ENCODE measurements around the gene RGS8. TPM values are rescaled to one million over a fixed set of nuclear protein-coding genes. Genes with fewer than 3 reads are reported as not detected.

RGS8 gene, protein sequence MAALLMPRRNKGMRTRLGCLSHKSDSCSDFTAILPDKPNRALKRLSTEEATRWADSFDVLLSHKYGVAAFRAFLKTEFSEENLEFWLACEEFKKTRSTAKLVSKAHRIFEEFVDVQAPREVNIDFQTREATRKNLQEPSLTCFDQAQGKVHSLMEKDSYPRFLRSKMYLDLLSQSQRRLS
- not detected in 2 replicates for total RNA-seq

DNA sequence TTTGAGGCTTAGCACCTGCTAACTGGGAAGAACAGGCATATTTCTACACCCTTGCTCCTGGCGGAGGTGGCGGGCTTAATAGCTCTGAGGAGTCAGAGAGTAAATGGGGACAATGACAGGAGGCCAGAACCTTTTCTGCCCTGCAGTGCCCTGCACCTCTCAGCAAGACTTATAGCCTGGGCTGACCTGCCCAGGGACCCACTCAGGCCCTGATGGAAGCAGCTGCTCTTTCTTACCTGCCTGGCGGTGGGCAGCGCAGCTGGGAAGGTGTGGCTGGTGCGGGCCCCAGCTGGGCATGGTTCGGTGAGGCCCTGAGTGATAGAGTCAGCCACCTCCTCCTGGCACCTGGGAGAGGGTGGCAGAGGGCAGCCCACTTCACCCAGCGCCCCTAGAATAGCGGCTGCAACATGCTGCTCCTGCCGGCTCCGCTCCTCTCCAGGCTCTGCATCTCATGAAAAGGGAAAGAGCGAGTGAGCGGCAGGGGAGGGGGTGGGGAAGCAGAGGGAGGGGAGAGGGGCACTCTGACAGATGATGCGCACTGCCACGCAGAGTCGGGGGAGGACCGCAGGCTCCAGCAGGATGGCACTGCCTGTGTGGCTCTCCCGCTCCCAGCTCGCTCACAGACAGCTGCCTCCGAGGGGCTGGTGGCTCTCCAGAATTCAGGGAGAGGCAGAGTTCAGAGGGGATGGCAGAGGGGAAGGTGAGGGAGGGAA is at the start of gene RGS8:
Gene RGS8, minus strand, starts transcription at position 472 of the 713 bp plus-strand sequence. CDS start 14,938 bp downstream, outside the sequence.

Other genes with a start within 250 kb of the RGS8 start
- gene RGSL1, start 234.4 kb downstream of the RGS8 start, total RNA-seq = not detected in 2 replicates
- gene RNASEL, start 95.3 kb downstream of the RGS8 start, total RNA-seq = 4.2 and 4.3 TPM in 2 replicates
- 0.14 and 2.4 TPM in 2 replicates for gene RGS16, start 80.2 kb downstream of the RGS8 start, total RNA-seq
- 0.43 and 1.8 TPM in 2 replicates for gene NPL, start 105.2 kb upstream of the RGS8 start, total RNA-seq
- 99.6 and 186 TPM in 2 replicates for gene DHX9, start 154.8 kb upstream of the RGS8 start, total RNA-seq

Data from placental pericyte (primary cell).